ENCODE data around the gene TLX2.
A peak's percentile ranks its signal among the peaks of the same experiment; 100 is the strongest.
"Not testable (repeated sequence)": the region's sequence is repeated elsewhere in the genome, so short reads cannot be mapped to it uniquely, and the experiment has no call there.

Gene TLX2

DNA sequence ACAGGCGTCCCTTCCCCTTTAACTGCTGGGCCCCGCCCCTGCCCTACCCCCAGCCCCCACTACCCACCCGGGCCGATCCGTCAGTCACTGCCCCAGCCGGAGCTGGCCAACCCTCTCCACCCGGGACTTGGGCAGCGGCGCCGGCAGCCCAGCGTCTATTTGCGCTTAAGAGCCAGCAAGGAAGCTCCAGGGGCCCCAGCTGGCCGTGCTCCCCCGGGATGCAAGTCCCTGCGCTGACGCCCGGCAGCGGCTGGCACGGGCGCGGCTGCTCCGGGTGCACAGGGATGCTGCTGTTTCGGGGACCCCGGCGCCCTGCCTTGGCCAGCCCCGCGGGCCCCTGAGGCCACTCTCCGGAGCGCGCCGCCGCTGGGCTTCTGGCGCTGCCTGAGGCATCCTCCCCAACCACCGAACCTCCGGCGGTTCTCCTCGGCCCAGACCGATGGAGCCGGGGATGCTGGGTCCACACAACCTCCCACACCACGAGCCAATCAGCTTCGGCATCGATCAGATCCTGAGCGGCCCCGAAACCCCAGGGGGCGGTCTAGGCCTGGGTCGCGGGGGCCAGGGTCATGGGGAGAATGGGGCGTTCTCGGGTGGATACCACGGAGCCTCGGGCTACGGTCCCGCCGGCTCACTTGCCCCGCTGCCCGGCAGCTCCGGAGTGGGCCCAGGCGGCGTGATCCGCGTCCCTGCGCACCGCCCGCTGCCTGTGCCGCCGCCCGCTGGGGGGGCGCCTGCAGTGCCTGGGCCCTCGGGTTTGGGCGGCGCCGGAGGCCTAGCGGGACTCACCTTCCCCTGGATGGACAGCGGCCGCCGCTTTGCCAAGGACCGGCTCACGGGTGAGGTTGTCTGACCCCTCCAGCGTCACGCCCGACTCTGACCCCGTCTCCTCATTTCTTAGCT lies at the start of gene TLX2:
TSS of gene TLX2 (plus strand) at position 83 of the 903 bp plus-strand sequence. CDS start at position 440, 357 bp downstream.
- peak; percentile 41 for DNase-seq

DNA sequence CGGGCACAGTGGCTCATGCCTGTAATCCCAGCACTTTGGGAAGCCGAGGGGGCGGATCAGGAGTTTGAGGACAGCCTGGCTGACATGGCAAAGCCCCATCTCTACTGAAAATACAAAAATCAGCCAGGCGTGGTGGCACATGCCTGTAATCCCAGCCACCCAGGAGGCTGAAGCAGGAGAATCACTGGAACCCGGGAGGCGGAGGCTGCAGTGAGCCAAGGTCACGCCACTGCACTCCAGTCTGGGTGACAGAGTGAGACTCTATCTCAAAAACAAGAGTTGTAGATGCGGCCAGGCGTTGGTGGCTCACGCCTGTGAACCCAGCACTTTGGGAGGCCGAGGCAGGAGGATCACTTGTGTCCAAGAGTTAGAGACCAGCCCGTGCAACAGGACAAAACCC lies 43.5 kb upstream of the TLX2 start:
- DNase-seq: not testable (repeated sequence)

DNA sequence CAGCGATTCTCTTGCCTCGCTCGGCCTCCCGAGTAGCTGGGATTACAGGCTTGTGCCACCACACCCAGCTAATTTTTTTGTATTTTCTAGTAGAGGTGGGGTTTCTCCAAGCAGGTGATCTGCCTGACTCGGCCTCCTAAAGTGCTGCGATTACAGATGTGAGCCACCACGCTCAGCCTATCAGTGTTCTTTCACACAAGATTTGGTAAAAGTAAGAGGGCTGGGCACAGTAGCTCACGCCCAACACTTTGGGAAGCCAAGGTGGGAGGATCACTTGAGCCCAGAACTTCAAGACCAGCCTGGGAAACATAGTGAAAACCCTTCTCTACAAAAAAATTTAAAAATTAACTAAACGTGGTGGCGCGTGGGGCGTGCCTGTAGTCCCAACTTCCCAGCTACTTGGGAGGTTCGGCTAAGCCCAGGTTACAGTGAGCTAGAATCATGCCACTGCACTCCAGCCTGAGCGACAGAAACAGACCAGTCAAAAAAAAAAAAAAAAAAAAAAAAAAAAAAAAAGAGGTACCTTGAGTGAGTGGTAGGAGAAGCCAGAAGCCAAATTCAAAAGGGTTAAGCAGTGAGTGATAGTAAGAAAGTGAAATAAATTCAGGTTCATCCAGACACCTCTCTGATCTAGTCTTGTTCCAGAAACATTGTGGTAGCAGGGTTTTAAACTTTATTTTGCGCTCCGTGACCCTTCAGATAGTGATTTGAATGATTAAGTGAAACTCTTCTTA lies 42.8 kb upstream of the TLX2 start:
- DNase-seq: no peak

DNA sequence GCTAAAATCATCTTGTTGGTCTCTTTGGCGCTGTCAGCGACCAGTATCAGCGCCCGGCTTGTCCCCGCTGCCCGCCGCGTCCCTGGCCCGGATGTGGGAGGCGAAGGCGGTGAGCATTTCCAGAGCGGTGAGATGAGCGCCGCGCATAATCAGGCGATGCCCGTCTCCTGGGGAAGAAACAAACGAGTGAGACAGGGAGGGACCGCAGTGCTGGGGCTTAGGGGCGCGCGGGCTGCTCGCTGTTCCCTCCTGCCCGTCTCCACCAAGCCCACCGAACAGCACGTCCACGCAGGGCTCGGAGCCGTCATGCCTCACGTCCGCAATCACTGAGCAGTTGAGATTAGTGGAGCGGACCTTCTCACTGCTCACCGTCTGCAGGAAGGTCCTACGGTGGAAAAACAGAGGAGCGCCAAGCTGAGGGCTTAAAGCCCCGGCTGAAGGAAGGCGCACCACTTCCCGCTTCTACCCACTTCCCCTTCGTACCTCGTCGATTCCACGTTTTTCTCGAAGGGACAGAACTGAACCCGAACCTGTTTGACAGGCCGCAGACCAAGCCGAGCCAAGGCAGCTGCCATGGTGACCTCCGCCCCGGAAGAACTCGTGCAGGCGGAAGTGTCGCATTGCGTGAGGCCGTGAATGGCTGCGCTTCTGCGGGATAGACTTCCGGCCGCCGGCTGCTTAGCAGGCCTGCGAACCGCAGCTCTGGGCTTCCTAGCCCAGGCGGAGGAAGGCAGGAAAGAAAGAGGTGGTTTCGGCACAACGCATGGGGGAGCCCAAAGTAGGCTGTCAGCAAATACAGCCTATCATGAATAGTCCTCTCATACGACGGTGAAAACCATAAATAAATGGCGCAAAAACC lies 41.9 kb upstream of the TLX2 start, which contains the start of gene MRPL53:
TSS of gene MRPL53 (minus strand) at position 595 of the 859 bp plus-strand sequence. CDS start at position 575, 20 bp downstream.
- peak; percentile 94 for DNase-seq

DNA sequence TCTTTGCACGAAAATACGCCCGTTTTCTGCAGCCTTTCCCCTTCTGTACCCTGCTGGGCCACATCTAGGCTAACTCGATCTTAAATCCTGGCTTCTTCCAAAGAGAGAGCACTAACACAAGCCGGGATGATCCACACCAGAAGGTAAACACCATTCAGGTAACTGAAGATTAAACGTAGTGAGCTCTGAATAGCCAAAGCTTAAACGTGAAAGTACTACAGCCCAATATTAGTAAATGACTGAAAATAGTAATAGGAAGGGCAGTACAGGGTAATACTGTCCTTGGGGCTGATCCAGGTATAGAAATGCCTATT lies 41.3 kb upstream of the TLX2 start:
- DNase-seq: no peak

DNA sequence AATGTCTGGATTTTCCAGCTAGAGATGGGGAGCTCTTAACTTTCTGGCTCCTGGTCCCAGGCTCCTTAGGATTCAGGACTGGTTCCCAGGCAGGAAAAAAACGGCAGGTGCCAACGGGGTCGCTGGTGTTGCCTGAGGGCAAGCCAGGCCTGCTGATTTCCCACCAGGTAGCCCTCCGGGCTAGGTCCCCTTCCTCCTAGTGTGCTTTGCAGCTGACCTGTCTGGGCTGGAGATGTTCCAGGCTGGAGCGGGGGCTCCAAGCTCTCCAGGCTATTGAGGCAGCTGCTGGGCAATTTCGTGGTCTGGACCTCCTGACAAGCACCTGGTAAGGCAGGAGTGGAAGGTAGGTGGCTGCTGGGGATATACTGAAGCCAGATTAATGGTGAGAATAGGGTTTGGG lies 39.8 kb upstream of the TLX2 start:
- DNase-seq: no peak

DNA sequence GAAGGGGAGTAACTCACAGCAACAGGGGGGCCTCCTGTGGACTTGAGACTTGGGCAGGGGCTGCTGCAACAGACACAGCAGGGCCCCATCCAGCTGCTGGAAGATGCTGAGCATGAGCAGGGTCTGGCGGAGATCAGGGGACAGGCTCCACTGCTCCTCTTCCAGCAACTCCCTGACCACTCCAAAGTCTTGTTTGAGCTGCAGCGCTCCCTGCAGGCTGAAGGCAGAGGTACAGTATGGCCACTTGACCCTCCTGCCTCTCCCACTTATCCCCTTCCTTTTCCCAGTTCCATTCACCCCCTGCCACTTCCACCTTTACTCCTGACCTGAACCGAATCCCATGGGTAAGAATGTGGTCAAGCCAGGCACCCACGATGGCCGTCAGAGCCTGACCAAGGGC lies 39.4 kb upstream of the TLX2 start:
- no peak for DNase-seq

DNA sequence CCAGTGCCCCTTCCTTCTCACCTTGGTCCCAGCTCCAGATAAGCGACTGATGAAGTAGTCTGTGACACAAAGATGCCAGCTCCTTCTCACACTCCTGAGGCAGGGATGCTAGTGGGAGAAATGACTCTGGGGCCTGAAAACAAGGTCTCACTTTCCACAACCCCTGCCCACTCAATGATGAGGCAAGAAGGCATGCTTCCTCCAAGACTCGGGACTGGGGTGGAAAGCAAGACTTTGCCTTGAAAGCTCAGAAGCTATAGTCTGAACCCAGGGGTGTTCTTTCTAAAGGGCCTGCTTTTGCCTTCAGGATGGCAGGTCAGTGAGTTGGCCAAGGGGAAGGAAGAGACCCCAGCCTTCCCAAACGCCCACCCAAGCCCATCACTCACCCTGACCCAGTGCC lies 32.8 kb upstream of the TLX2 start:
- no peak for DNase-seq

DNA sequence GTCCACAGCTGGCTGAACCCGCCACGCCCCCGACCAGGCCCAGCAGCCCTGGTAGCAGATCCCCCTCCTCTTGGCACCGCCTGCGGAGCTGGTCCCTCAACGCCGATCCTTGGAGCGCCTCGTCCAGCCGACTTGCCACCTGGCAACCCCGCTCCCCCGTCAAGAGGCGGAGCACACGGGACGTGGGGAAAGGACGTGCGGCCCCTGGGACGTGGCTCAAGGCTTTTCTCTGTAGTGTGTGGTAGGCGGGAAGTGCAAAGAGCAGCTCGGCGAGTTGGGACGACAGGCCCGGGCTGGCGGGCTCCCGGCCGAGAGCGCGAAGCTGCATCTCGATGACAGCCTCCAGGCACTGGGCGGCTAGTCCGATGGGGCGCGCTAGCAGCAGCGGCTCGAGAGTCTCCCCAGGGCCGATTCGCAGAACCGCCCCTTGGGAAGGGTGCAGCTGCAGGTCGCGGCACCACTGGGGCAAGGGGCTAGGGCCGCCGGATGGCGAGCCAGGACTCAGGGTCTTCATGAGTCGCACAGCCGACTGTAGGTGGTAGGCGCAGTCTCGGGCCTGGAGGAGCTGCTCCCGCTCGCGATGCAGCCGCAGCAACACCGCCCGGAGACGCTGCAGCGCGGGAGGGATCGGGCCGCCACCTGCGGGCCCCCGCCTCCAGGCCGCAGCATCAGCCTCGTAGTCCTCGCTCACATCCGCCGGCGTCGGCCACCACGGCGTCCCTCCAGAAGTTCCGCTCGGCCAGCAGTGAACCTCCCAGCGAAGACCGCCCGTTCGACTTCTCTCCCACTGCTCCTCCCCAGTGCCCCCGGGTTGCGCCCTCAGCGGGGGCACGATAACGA lies 32.1 kb upstream of the TLX2 start:
- DNase-seq: peak; percentile 53

DNA sequence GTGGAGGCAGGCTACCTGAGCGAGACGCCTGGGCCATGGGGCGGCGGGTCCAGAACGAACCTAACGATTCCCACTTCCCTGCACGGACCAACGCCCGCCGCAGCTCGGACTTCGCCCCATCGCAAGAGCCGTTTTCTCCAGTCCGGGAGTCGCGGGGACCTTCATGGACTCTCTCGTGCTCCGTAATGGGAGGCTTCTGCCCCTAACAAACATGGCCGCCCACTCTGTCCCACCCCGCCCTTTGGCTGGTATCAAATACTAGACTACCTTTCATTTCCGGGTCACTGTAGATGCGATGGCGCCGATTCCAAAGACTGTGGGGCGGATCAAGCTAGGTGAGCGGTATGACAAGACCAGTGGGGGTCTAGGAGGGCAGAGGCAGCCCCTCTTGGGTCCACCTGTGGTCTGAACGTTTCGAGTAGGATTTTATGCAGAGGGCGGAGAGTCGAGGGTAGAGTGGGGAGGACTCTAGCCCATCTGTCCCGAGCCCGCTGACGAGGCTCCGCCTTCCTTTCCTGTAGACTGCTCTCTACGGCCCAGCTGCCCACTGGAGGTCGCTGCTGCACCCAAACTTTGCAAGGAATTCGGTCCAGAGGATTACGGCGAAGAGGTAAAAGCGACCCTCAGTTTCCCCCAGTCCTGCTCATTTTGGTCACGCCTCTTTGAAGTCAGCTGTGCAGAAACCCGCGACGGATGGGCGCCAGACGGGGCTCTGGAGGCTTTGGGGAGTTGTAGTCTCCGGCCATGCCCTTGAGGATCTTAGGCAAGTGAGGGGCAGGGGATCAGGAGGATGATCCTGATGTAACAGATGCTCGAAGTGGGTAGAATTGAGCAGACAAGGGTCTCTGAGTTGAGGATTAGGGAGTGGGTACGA lies 31.2 kb upstream of the TLX2 start, which contains the start of the genes CCDC142 and TTC31:
TSS of gene CCDC142 (minus strand) at position 198 of the 874 bp plus-strand sequence. CDS start at position 37, 161 bp downstream.
TSS of gene TTC31 (plus strand) at position 281 of the 874 bp plus-strand sequence. CDS start at position 296, 15 bp downstream.
- DNase-seq: peak; percentile 94

DNA sequence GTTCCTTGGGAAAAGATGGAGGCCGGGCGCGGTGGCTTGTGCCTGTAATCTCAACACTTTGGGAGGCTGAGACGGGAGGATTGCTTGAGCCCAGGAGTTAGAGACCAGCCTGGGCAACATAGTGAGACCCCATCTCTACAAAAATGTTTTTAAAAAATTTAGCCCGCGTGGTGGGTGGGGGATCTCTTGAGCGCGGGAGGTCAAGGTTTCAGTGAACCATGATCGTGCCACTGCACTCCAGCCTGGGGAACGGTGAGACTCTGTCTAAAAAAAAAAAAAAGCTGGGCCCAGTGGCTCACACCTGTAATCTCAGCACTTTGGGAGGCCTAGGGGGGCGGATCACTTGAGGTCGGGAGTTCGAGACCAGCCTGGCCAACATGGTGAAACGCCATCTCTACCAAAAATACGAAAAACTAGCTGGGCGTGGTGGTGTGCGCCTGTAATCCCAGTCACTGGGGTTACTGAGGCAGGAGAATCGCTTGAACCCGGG lies 30.5 kb upstream of the TLX2 start:
- not testable (repeated sequence) for DNase-seq

DNA sequence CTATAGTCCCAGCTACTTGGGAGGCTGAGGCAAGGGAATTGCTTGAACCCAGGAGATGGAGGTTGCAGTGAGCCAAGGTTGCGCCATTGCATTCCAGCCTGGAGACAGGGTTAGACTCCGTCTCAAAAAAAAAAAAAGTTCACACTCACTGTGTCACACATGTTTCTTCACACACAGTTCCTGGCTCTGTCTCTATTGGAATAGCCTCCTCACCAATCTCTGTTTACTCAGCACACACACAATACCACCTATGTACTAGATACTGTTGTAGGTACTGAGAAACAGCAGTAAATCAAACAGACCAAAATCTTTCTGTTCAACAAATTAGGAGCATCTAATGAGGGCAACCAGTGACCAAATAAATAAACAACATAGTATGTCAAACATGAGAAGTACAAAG lies 28.1 kb upstream of the TLX2 start:
- no peak for DNase-seq

DNA sequence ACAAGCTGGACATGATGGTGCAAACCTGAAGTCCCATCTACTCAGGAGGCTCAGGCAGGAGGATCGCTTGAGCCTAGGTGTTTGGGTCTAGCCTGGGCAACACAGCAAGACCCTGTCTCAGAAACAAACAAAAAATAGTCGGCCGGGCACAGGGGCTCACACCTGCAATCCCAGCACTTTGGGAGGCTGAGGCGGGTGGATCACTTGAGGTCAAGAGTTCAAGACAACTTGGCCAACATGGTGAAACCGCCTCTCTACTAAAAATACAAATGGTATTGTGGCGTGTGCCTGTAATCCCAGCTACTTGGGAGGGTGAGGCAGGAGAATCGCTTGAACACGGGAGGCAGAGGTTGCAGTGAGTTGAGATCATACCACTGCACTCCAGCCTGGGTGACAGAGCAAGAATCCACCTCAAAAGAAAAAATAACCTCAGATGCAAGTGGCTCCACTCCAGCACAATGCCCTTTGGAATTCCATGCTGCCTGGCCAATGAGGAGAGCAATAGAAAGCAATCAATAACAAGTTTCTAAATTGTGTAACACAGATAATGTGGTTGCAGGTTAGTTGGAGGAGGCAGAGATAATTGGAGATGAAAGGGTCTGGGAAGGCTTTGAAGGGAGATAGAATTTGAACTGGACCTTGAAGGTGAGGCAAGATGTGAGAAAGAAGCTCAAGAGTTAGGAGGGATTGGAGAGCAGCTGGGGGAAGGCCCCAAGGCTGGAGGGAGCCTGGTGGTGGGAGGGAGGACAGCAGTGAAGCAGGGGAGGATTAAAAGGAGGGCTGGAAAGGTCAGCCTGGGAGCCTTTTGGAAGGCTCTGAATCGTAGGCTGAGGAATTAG lies 25.4 kb upstream of the TLX2 start:
- DNase-seq: no peak

DNA sequence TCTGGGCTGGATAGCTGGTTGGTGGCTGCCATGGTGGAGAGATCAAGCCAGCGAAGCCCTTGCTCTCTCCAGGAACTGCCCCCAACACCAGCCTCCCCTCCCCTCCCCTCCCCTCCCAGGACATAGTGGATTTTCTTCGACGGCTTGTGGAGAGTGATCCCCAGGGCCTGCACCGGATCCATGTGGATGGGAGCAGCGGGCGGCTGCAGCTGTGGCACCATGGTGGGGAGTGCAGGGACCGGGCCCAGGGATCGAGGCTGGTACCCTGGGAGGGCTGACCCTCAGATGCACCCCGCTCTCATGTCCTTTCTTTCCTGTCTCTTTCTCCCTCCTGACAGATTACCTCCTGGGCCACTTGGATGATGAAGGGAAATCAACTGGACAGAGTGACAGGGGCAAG lies 24.3 kb upstream of the TLX2 start:
- no peak for DNase-seq

DNA sequence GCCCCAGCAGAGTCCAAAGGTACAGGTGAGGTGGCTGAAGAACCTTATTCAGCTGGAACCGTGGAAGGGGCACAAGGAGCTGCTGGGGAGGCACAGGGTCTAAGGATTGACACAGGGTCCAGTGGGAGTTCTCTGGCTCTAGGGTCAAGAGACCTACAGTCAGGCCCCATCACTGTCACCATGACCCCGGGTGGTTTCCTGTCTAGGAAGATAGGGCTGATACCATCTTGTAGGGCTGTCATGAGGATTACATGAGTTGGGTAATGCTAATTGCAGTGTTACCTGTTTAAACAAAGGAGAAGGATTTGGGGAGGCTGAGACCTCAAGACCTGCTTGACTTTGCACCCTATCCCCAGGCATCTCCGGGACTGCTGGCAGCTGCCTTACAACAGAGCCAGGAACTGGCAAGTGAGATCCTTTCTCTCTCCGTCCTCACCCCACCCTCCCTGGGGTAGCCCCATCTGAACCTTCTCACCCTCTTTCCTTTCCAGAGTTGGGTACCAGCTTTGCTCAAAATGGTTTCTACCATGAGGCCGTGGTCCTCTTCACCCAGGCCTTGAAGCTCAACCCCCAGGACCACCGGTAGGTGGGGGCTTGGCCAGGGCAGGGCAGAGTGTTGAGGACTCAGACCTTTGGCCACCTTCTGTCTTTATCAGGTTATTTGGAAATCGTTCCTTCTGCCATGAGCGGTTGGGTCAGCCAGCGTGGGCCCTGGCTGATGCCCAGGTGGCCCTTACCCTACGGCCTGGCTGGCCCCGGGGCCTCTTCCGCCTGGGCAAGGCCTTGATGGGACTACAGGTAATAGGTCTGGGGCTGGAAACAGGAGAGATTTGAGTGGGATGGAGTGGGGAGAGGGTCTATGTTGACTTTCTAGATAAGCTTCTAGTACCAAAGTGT lies 22.4 kb upstream of the TLX2 start:
- DNase-seq: no peak

DNA sequence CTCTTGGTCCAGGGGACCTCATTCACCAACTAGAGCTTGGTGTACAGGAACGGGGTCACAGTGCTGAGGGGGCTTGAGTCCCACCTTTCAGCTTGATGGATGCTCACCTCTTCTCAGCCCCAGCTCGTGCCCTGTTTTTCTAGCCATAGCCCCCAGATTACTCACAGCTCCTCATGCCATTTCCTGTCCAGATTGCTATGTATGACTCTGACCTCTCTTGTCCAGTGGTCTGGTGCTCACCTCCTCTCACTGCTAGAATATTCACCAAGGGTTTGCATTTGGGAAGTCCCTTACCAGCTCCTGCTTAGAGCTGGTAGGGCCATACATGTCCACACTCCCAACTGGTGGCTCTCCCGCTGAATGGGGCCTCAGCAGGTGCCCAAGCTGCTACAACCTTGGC lies 20.7 kb upstream of the TLX2 start:
- DNase-seq: no peak

DNA sequence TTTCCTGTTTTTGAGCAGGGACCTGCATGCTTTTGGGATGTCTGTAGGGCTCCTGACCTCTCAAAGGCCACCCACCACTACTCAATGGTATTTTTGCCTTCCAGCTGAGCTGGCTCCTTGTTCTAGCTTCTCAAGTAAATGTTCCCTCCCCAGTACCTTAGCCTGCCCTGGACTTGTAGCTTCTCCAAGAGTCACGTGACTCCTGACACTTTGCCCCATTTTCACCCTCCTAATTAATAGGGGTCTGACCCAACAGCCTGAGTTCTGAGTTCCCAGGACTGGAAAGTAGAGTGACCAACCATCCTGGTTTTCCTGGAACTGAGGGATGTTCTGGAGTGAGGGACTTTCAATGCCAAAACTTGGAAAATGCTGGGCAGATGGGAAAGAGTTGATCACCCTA lies 18.8 kb upstream of the TLX2 start:
- DNase-seq: no peak

DNA sequence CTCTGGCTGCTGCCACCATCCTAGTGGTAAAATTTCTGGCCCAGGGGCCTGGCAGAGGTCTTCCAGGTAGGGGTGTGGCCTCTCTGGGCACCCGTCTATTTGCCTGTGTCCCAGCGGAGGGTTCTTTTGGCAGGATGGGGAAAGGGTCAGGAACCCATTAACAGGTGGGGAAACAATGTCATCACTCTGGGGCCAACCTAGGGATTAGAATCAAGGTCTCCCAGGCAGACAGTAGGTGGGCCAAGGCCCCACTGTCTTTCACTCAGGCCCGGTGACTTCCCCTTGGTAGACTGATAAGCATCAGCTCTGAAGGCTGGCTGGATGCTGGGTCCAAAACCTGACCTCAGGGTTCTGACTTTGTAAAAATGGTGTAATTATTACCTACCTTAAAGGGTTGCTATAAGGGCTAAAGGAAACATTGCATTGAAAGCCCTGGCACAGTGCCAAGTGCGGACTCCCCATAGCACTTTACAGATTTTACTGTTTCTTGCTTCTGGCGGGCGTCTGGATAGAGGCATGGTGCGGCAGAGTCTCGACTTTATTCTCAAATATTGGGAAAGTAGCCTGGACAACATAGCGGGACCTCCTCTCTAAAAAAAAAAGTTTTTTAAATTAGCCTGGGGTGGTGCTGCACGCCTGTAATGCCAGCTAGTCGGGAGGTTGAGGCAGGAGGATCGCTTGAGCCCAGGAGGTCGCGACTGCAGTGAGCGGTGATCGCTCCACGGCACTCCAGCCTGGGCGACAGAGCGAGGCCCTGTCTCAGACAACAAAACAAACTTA lies 17.1 kb upstream of the TLX2 start:
- DNase-seq: no peak
